Measurements from ENCODE around the gene WSCD2. TPM values are rescaled to one million over a fixed set of nuclear protein-coding genes. Genes with fewer than 3 reads are reported as not detected.

The WSCD2 gene
- total and polyA plus RNA-seq, 9 donors: under 0.01 to 2.6 (median 0.53) TPM; not detected in 1

DNA sequence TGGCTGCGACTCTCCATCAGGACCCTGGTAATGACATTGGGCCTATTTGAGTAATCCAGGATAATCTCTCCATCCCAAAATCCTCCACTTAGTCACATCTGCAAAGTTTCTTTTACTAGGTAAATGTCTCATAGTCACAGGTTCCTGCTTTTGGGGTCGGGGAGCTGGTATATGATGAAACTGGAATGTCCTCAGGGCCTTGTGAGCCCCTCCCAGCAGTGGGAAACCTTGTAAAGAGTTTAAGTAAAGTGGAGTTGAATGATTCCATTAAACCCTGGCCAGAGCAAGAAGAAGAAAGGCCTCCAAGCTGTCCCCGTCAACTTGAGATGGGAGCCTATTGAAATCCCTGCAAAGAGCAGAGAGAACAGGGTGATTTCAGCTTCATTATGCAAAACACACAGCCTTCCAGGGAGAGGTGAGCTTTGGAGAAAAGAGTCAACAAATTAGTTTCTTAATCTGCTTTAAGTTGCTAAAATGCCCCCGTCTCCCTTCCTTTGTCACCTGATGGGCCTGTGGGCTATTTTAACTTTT is 12.6 kb downstream of the WSCD2 start:
- intact Hi-C loops (cut with DNase I): no loop called here
- no peak for DNase-seq
- H3K36me3 ChIP-seq: no peaks in the 10 kb centered on the region
- H3K27me3 ChIP-seq: no peaks in the 10 kb centered on the region
- WGBS, 3 donors: 57 to 61% (median 60%) methylated on average over 4 of the region's 4 CpGs
- H3K27ac ChIP-seq: no peak overlapping the region
- no peak for TF ChIP-seq POLR2A (IDR thresholded peaks at IDR 0.05)
- no peak for TF ChIP-seq EP300 (IDR thresholded peaks at IDR 0.05)
- TF ChIP-seq, protein P1, sequence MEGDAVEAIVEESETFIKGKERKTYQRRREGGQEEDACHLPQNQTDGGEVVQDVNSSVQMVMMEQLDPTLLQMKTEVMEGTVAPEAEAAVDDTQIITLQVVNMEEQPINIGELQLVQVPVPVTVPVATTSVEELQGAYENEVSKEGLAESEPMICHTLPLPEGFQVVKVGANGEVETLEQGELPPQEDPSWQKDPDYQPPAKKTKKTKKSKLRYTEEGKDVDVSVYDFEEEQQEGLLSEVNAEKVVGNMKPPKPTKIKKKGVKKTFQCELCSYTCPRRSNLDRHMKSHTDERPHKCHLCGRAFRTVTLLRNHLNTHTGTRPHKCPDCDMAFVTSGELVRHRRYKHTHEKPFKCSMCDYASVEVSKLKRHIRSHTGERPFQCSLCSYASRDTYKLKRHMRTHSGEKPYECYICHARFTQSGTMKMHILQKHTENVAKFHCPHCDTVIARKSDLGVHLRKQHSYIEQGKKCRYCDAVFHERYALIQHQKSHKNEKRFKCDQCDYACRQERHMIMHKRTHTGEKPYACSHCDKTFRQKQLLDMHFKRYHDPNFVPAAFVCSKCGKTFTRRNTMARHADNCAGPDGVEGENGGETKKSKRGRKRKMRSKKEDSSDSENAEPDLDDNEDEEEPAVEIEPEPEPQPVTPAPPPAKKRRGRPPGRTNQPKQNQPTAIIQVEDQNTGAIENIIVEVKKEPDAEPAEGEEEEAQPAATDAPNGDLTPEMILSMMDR (IDR thresholded peaks at IDR 0.05): no peak
- H3K9me3 ChIP-seq: no peaks in the 10 kb centered on the region
- no peaks in the 10 kb centered on the region for H3K4me1 ChIP-seq (ENCODE audit: insufficient read depth)
- H3K4me3 ChIP-seq: no peak overlapping the region

DNA sequence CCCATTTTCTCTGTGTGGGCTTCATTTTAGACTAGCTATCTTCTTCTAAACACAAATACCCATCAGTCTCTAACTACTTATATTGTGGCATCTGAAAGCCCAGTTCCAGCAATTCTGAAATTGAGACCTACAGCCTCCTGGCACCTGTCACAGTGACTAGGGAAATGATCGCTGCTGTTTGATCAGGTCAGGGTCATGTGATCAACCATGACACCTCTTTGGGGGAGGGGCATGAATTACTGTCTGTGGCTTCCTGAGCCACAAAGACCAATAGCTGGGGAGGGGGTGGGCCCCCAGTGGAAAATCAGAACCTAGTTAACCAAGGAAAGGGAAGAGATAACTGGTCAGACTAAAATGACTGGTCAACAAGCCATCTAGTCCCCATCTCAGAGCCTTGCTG is 14.1 kb downstream of the WSCD2 start:
- Histone ChIP-seq H3K4me3 (no peak overlapping the region), H3K36me3 (no peaks in the 10 kb centered on the region), H3K9me3 (no peaks in the 10 kb centered on the region), H3K27me3 (no peaks in the 10 kb centered on the region), H3K27ac (no peak overlapping the region), H3K4me1 (ENCODE audit: insufficient read depth) (no peaks in the 10 kb centered on the region)
- intact Hi-C loops (cut with DNase I): no loop called here
- 58 to 75% (median 58%) methylated on average over 1 of the region's 1 CpG for WGBS, 3 donors
- DNase-seq: no peak
- TF ChIP-seq POLR2A (IDR thresholded peaks at IDR 0.05) (no peak), EP300 (IDR thresholded peaks at IDR 0.05) (no peak)
- TF ChIP-seq, protein P1 (IDR thresholded peaks at IDR 0.05): no peak

DNA sequence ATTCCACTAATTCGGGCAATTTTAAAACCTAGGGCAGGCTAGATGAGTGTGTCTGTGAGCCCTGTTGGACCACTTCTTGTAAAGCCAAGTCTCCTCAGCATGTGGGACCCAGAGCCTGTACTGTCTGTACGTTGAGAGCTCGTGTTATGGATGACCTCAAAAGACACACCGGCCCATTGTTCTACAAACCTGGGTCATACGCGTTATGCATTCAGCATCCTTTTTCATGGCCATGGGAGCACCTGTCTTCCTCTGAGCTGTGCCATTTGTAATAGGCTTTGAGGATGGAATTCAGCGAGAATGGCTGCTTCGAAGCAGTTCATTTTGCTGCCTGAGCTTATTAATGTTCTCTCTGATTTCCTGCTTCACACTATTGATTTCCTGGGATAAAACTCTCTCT is 15.0 kb downstream of the WSCD2 start:
- no peak overlapping the region for H3K27ac ChIP-seq
- TF ChIP-seq POLR2A (IDR thresholded peaks at IDR 0.05): no peak
- TF ChIP-seq, protein P1 (IDR thresholded peaks at IDR 0.05): no peak
- no peak for TF ChIP-seq EP300 (IDR thresholded peaks at IDR 0.05)
- H3K27me3 ChIP-seq: no peaks in the 10 kb centered on the region
- DNase-seq: no peak
- intact Hi-C loops (cut with DNase I): no loop called here
- WGBS, 3 donors: 71 to 74% (median 72%) methylated on average over 8 of the region's 8 CpGs
- H3K36me3 ChIP-seq: no peaks in the 10 kb centered on the region
- H3K9me3 ChIP-seq: no peaks in the 10 kb centered on the region
- H3K4me3 ChIP-seq: no peak overlapping the region
- H3K4me1 ChIP-seq (ENCODE audit: insufficient read depth): no peaks in the 10 kb centered on the region

DNA sequence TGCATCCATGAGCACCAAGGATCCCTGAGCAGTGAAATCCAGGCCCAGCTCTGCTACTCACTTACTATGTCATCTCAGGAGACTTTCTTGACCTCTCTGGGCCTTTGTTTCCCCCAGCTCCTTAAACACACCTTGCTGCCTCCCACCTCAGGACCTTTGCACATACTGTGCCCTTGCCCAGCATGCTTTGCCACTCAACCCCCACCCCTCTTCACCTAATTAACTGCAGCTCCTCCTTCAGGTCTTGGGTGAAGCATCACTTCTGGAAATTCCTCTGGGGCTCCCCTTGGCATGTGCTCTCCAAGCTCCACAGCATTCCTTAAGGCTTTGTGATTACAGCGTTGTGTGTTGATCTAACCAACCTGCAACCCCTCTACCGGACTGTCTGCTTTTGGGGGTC is 15.9 kb downstream of the WSCD2 start:
- no peak for TF ChIP-seq POLR2A (IDR thresholded peaks at IDR 0.05)
- TF ChIP-seq, protein P1 (IDR thresholded peaks at IDR 0.05): no peak
- TF ChIP-seq EP300 (IDR thresholded peaks at IDR 0.05): no peak
- no peaks in the 10 kb centered on the region for H3K36me3 ChIP-seq
- no peaks in the 10 kb centered on the region for H3K9me3 ChIP-seq
- WGBS, 3 donors: 26 to 44% (median 39%) methylated on average over 2 of the region's 2 CpGs
- H3K27me3 ChIP-seq: no peaks in the 10 kb centered on the region
- H3K4me3 ChIP-seq: no peak overlapping the region
- no peak overlapping the region for H3K27ac ChIP-seq
- no peak for DNase-seq
- no peaks in the 10 kb centered on the region for H3K4me1 ChIP-seq (ENCODE audit: insufficient read depth)
- intact Hi-C loops (cut with DNase I): no loop called here

Measured in ovary (tissue), 9 donors.